K562 (cell line): ENCODE measurements around the gene PGLYRP1.

Source experiments
- CXXC5 ChIP-seq: fragments of 250-450 bp; sonication (Bioruptor Pico); IDR thresholded peaks from 2 replicates; pipeline ENCODE4 v1.8.0; 2022; ENCODE audit warnings: inconsistent platforms, mild to moderate bottlenecking, moderate library complexity
- ZNF12 ChIP-seq: sonication (generic); formaldehyde crosslinking; IDR thresholded peaks from 2 replicates; pipeline ENCODE4 v1.4.0; 2020; ENCODE audit warnings: mild to moderate bottlenecking, missing genetic modification reagents
- ZNF57 ChIP-seq: fragments of 450-650 bp; formaldehyde crosslinking; IDR thresholded peaks from 2 replicates; pipeline ENCODE4 v1.4.0; 2020; ENCODE audit warnings: mild to moderate bottlenecking, moderate library complexity

DNA sequence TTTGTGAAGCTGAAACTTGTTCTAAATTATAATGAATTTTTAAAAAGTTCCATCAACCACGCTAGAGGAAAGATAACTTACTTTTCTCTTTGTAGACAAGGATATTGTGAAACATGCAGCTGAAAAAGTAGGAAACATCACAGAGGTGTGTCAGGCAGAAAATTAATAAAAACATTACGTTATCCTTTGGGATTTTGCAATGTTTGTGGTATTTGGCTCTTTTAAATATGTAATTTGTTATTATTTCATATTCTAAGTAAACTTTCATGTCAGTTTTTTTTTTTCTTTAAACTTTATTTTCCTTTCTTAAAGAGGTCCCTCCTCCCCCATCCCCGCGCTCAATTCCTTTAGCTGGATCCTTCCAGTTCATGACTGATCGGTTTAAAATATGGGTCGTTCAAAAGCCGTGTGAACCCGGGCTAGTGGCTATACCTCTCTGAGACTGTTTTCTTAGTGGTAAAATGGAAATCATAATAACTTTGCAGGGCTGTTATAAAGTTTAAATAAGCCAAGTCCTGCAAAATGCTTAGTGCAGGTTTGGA lies 28.3 kb downstream of the PGLYRP1 start:
- TF ChIP-seq ZNF57 (no peak), ZNF12 (no peak), CXXC5 (CRISPR knock-in tag) (no peak)
